ENCODE measurements around the gene CORO2B.

The CORO2B gene

GRCh38 chr15:68694111-68694510, 115.3 kb downstream of the CORO2B start:
- Histone ChIP-seq H3K27ac (no peak overlapping the region), H3K4me3 (ENCODE audit: low read depth, low read length) (no peak overlapping the region), H3K27me3 (replicated peaks) (no peaks in the 10 kb centered on the region), H3K36me3 (replicated peaks) (no peaks in the 10 kb centered on the region)
- DNase-seq, result no peak
- TF ChIP-seq, protein P1, sequence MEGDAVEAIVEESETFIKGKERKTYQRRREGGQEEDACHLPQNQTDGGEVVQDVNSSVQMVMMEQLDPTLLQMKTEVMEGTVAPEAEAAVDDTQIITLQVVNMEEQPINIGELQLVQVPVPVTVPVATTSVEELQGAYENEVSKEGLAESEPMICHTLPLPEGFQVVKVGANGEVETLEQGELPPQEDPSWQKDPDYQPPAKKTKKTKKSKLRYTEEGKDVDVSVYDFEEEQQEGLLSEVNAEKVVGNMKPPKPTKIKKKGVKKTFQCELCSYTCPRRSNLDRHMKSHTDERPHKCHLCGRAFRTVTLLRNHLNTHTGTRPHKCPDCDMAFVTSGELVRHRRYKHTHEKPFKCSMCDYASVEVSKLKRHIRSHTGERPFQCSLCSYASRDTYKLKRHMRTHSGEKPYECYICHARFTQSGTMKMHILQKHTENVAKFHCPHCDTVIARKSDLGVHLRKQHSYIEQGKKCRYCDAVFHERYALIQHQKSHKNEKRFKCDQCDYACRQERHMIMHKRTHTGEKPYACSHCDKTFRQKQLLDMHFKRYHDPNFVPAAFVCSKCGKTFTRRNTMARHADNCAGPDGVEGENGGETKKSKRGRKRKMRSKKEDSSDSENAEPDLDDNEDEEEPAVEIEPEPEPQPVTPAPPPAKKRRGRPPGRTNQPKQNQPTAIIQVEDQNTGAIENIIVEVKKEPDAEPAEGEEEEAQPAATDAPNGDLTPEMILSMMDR (IDR thresholded peaks at IDR 0.05; ENCODE audit: low read depth, low read length, missing control alignments), result no peak
- in situ Hi-C loops (cut with HindIII; ENCODE audit: low pct_ligation_motif_present, low sequenced_read_pairs), result no loop called here

DNA sequence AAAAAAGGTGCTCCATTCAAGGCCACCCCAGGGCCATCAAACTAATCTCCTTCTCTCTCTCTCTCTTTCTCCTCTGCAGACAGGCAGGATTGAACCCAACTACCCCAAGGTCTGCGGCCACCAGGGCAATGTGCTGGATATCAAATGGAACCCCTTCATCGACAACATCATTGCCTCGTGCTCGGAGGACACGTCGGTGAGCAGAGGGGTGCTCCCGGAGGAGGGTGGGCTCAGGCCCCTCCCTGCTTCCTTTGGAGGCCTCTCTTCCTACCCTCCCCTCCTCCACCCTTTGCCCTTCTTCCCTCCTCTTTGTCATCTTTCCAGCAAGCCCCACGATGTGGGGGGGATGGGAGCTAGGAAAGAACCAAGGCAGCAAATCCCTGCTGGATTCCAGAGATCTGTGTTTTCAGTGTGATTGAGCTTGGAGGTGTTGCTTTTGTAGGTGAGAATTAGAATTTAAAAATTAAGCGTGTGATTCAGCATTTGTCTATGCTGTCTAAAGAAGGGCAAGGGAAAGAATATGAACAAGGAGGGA, 116.3 kb downstream of the CORO2B start:
- in situ Hi-C loops (cut with HindIII; ENCODE audit: low pct_ligation_motif_present, low sequenced_read_pairs), result no loop called here
- no peaks in the 10 kb centered on the region for H3K36me3 ChIP-seq (replicated peaks)
- no peak overlapping the region for H3K27ac ChIP-seq
- H3K4me3 ChIP-seq (ENCODE audit: low read depth, low read length), result no peak overlapping the region
- no peak for DNase-seq
- TF ChIP-seq, protein P1 (IDR thresholded peaks at IDR 0.05; ENCODE audit: low read depth, low read length, missing control alignments), result no peak
- no peaks in the 10 kb centered on the region for H3K27me3 ChIP-seq (replicated peaks)

- no peak overlapping the region for H3K27ac ChIP-seq
- no peak overlapping the region for H3K4me3 ChIP-seq (ENCODE audit: low read depth, low read length)
- no peaks in the 10 kb centered on the region for H3K36me3 ChIP-seq (replicated peaks)
- TF ChIP-seq, protein P1 (IDR thresholded peaks at IDR 0.05; ENCODE audit: low read depth, low read length, missing control alignments), result no peak
- no peaks in the 10 kb centered on the region for H3K27me3 ChIP-seq (replicated peaks)
- in situ Hi-C loops (cut with HindIII; ENCODE audit: low pct_ligation_motif_present, low sequenced_read_pairs), result no loop called here
- DNase-seq, result no peak
Observed at GRCh38 chr15:68696414-68697363, 117.9 kb downstream of the CORO2B start.

GRCh38 chr15:68697711-68698690, 119.2 kb downstream of the CORO2B start:
- H3K36me3 ChIP-seq (replicated peaks), result no peaks in the 10 kb centered on the region
- no peak for DNase-seq
- in situ Hi-C loops (cut with HindIII; ENCODE audit: low pct_ligation_motif_present, low sequenced_read_pairs), result no loop called here
- H3K4me3 ChIP-seq (ENCODE audit: low read depth, low read length), result no peak overlapping the region
- TF ChIP-seq, protein P1 (IDR thresholded peaks at IDR 0.05; ENCODE audit: low read depth, low read length, missing control alignments), result no peak
- no peak overlapping the region for H3K27ac ChIP-seq
- H3K27me3 ChIP-seq (replicated peaks), result no peaks in the 10 kb centered on the region

DNA sequence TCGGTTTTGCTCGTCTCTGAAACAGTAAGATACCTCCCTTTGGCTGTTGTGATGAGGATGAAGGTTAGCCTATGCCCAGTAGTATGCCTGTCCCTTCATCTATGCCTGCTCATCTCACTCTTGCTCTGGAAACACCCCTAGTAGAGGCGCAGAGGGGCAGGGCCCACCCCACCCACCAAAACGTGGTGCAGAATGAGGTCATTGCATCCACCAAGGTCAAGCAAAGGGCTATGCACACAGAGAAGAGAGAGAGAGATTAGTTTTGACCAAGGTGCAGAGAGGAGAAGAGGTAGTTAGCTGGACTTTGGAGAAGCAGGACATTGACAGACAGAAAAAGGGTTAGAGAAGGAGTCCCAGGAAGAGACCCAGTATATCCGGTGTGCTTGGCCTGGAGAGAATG, 119.9 kb downstream of the CORO2B start:
- in situ Hi-C loops (cut with HindIII; ENCODE audit: low pct_ligation_motif_present, low sequenced_read_pairs), result no loop called here
- Histone ChIP-seq H3K27ac (no peak overlapping the region), H3K27me3 (replicated peaks) (no peaks in the 10 kb centered on the region), H3K36me3 (replicated peaks) (no peaks in the 10 kb centered on the region), H3K4me3 (ENCODE audit: low read depth, low read length) (no peak overlapping the region)
- DNase-seq, result no peak
- TF ChIP-seq, protein P1 (IDR thresholded peaks at IDR 0.05; ENCODE audit: low read depth, low read length, missing control alignments), result no peak
